Tibial nerve (tissue), 4 donors: ENCODE data around the gene RBKS.

Source experiments
- EP300 ChIP-seq, 2 donors: sonication (generic); formaldehyde crosslinking; IDR thresholded peaks; one replicate each; pipeline ENCODE4 v1.6.1; 2017; ENCODE audit warnings: antibody characterized with exemption in 2 of 2, mild to moderate bottlenecking in 1 of 2
- POLR2A ChIP-seq, 2 donors: fragments of 450-650 bp; IDR thresholded peaks; one replicate each; pipeline ENCODE4 v1.6.1; 2017; ENCODE audit warnings: antibody characterized with exemption in 2 of 2, mild to moderate bottlenecking in 2 of 2, moderate library complexity in 2 of 2
- TF ChIP-seq, protein P1 (sequence below), 5 experiments: fragments of 200-600 bp in 3 of 5; fragments of 450-650 bp in 2 of 5; sonication (generic) in 3 of 5; IDR thresholded peaks; one replicate each; pipeline ENCODE4 v1.5.1; 2016 to 2019; ENCODE audit warnings: antibody characterized with exemption in 5 of 5, mild to moderate bottlenecking in 3 of 5, moderate library complexity in 2 of 5

DNA sequence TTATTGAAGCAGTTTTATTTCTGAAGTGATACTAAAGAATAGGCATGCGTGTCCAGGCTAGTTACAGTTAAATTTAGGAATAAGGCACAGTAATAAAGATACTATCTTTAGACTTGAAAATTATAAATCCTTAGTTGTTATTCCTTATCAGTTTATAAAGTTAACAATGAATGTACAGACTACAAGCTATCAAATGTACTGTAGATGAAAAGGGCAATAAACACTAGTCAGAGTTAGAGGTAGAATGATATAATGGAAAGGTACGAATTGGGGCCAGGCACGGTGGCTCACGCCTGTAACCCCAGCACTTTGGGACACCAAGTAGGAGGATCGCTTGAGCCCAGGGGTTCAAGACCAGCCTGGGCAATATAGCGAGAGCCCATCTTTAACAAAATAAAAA, 3.9 kb downstream of the RBKS start:
- TF ChIP-seq, protein P1, sequence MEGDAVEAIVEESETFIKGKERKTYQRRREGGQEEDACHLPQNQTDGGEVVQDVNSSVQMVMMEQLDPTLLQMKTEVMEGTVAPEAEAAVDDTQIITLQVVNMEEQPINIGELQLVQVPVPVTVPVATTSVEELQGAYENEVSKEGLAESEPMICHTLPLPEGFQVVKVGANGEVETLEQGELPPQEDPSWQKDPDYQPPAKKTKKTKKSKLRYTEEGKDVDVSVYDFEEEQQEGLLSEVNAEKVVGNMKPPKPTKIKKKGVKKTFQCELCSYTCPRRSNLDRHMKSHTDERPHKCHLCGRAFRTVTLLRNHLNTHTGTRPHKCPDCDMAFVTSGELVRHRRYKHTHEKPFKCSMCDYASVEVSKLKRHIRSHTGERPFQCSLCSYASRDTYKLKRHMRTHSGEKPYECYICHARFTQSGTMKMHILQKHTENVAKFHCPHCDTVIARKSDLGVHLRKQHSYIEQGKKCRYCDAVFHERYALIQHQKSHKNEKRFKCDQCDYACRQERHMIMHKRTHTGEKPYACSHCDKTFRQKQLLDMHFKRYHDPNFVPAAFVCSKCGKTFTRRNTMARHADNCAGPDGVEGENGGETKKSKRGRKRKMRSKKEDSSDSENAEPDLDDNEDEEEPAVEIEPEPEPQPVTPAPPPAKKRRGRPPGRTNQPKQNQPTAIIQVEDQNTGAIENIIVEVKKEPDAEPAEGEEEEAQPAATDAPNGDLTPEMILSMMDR (IDR thresholded peaks at IDR 0.05): no peak
- TF ChIP-seq EP300 (IDR thresholded peaks at IDR 0.05) (no peak), POLR2A (IDR thresholded peaks at IDR 0.05) (no peak)
